ENCODE data around the gene ZNF76.

The ZNF76 gene

GRCh38 chr6:35312807-35313206, 53.3 kb downstream of the ZNF76 start:
- Histone ChIP-seq H3K27me3 (ENCODE audit: low read depth, low read length) (no peaks in the 10 kb centered on the region), H3K27ac (ENCODE audit: low read length) (no peak overlapping the region), H3K79me2 (ENCODE audit: low read length) (no peaks in the 10 kb centered on the region), H3K36me3 (replicated peaks; ENCODE audit: low read depth, low read length) (no peaks in the 10 kb centered on the region), H3K9me3 (ENCODE audit: insufficient read depth, low read length) (no peaks in the 10 kb centered on the region), H3K4me2 (ENCODE audit: low read length) (no peak overlapping the region), H4K20me1 (ENCODE audit: insufficient read depth, low read length) (no peaks in the 10 kb centered on the region), H3K4me1 (ENCODE audit: low read length) (peaks cover 7% of the 10 kb centered on the region), H3K9ac (ENCODE audit: low read length) (no peak overlapping the region), H3K4me3 (ENCODE audit: low read length) (no peak overlapping the region), H2AFZ (ENCODE audit: low read depth, low read length) (no peak overlapping the region)
- TF ChIP-seq EZH2phosphoT487 (IDR thresholded peaks at IDR 0.05; ENCODE audit: low read depth) (no peak), CTCF (IDR thresholded peaks at IDR 0.05; ENCODE audit: low read depth, low read length) (no peak)

- peaks cover 4% of the 10 kb centered on the region for H3K4me1 ChIP-seq (ENCODE audit: low read length)
- H3K27ac ChIP-seq (ENCODE audit: low read length) = no peak overlapping the region
- no peaks in the 10 kb centered on the region for H3K27me3 ChIP-seq (ENCODE audit: low read depth, low read length)
- H3K79me2 ChIP-seq (ENCODE audit: low read length) = no peaks in the 10 kb centered on the region
- H3K9ac ChIP-seq (ENCODE audit: low read length) = no peak overlapping the region
- no peak for TF ChIP-seq CTCF (IDR thresholded peaks at IDR 0.05; ENCODE audit: low read depth, low read length)
- no peak for TF ChIP-seq EZH2phosphoT487 (IDR thresholded peaks at IDR 0.05; ENCODE audit: low read depth)
- no peaks in the 10 kb centered on the region for H3K36me3 ChIP-seq (replicated peaks; ENCODE audit: low read depth, low read length)
- no peak overlapping the region for H2AFZ ChIP-seq (ENCODE audit: low read depth, low read length)
- H3K4me2 ChIP-seq (ENCODE audit: low read length) = no peak overlapping the region
- H3K9me3 ChIP-seq (ENCODE audit: insufficient read depth, low read length) = no peaks in the 10 kb centered on the region
- no peaks in the 10 kb centered on the region for H4K20me1 ChIP-seq (ENCODE audit: insufficient read depth, low read length)
- H3K4me3 ChIP-seq (ENCODE audit: low read length) = no peak overlapping the region
These were observed 58.1 kb downstream of the ZNF76 start for GRCh38 chr6:35317483-35318195.

GRCh38 chr6:35318196-35319171, 58.9 kb downstream of the ZNF76 start:
- H3K4me3 ChIP-seq (ENCODE audit: low read length) = no peak overlapping the region

More at GRCh38 chr6:35318196-35319171, 58.9 kb downstream of the ZNF76 start:
- TF ChIP-seq EZH2phosphoT487 (IDR thresholded peaks at IDR 0.05; ENCODE audit: low read depth) = no peak
- TF ChIP-seq CTCF (IDR thresholded peaks at IDR 0.05; ENCODE audit: low read depth, low read length) = no peak
- Histone ChIP-seq H4K20me1 (ENCODE audit: insufficient read depth, low read length) (no peaks in the 10 kb centered on the region), H2AFZ (ENCODE audit: low read depth, low read length) (no peak overlapping the region), H3K27ac (ENCODE audit: low read length) (no peak overlapping the region), H3K9ac (ENCODE audit: low read length) (no peak overlapping the region), H3K9me3 (ENCODE audit: insufficient read depth, low read length) (no peaks in the 10 kb centered on the region), H3K79me2 (ENCODE audit: low read length) (no peaks in the 10 kb centered on the region), H3K4me2 (ENCODE audit: low read length) (no peak overlapping the region), H3K4me1 (ENCODE audit: low read length) (peaks cover 4% of the 10 kb centered on the region), H3K27me3 (ENCODE audit: low read depth, low read length) (no peaks in the 10 kb centered on the region), H3K36me3 (replicated peaks; ENCODE audit: low read depth, low read length) (no peaks in the 10 kb centered on the region)

All from OCI-LY3 (cell line).